Measurements from ENCODE around the gene TMEM101.

DNA sequence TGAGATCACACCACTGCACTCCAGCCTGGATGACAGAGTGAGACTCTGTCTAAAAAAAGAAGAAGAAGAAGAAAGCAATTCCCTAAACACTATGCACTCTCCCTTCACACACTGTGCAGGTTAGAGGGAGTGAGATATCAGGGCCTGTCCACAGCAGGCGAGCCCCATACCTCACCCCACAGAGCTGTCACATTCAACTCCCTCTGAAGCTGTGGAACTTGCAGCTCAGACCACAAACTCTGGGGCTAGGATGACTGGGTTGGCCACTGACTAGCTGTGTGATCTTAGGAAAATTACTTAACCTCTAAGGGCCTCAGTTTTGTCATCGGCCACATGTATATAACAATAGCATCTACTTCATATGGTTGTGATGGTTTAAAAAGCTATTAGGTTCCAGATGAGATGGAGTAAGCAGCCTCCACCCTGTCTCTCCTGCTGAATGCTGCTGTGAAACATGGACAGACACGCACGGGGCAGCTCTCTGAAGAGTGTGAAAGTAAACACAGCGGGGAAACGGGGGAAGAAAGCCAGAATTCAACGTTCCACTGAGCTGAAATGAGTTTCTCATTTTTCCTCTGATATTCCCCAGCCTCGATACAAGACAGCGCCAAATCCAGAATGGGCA is 47.4 kb downstream of the TMEM101 start:
- TF ChIP-seq, protein P1, sequence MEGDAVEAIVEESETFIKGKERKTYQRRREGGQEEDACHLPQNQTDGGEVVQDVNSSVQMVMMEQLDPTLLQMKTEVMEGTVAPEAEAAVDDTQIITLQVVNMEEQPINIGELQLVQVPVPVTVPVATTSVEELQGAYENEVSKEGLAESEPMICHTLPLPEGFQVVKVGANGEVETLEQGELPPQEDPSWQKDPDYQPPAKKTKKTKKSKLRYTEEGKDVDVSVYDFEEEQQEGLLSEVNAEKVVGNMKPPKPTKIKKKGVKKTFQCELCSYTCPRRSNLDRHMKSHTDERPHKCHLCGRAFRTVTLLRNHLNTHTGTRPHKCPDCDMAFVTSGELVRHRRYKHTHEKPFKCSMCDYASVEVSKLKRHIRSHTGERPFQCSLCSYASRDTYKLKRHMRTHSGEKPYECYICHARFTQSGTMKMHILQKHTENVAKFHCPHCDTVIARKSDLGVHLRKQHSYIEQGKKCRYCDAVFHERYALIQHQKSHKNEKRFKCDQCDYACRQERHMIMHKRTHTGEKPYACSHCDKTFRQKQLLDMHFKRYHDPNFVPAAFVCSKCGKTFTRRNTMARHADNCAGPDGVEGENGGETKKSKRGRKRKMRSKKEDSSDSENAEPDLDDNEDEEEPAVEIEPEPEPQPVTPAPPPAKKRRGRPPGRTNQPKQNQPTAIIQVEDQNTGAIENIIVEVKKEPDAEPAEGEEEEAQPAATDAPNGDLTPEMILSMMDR (IDR thresholded peaks at IDR 0.05) = no peak
- no peak for TF ChIP-seq POLR2A (IDR thresholded peaks at IDR 0.05)

Data from breast epithelium (tissue), 3 donors.